Rectal smooth muscle tissue (tissue), 1 donor: ENCODE results near the gene TSPAN15.

Source experiments
- H3K27ac ChIP-seq: one replicate; pipeline ENCODE4 v1.7.0; 2013; ENCODE audit warnings: low read depth, low read length, inconsistent platforms
- H3K27me3 ChIP-seq: one replicate; pipeline ENCODE4 v1.7.0; 2013; ENCODE audit warnings: low read length; ENCODE audit not compliant: control insufficient read depth, insufficient read depth
- H3K36me3 ChIP-seq: one replicate; pipeline ENCODE4 v1.7.0; 2013; ENCODE audit warnings: low read length; ENCODE audit not compliant: control insufficient read depth, insufficient read depth
- H3K4me1 ChIP-seq: one replicate; pipeline ENCODE4 v1.7.0; 2013; ENCODE audit warnings: low read length; ENCODE audit not compliant: control insufficient read depth, insufficient read depth
- H3K4me3 ChIP-seq: one replicate; pipeline ENCODE4 v1.7.0; 2013; ENCODE audit warnings: low read length
- H3K9ac ChIP-seq: one replicate; pipeline ENCODE4 v1.7.0; 2013; ENCODE audit warnings: low read length

Gene TSPAN15

DNA sequence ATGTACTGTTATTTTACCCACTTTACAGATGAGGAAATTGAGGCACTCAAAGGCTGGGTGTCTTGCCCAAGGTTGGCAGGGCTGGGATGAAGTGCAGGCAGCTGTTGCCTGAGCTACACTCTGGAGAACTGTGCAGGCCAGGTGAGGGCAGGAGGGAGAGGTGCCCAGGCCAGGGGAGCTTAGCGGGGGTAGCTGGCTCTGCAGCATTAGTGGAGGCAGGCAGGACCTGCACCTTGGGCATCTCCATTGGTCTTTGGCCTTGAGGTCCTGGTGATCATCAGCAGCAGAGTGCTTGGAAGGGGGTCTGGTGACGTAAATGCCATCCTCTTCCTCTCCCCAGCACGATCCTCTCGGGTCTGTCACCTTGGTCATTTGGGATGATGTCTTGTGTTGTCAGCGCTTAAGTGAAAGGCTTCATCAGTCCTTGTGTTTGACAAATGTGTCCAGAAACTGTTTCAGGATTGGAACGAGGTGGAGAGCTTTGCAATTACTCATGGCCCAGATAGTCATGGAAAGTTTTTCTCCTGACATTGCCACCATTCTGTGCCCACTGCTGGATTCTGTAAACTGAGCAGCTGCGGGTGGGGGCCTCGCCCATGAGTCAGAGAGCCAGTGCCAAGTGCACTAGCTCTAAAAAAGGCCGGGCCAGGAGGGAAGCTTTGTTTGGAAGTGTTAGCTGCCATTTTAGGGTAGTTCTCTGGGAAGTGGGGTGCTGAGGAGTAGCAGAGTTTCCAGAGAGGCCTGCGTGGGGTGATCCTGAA lies 47.6 kb downstream of the TSPAN15 start:
- Histone ChIP-seq H3K9ac (no peak overlapping the region), H3K4me3 (no peak overlapping the region), H3K27me3 (no peaks in the 10 kb centered on the region), H3K27ac (peak overlapping the region; percentile 84), H3K36me3 (peaks cover 4% of the 10 kb centered on the region), H3K4me1 (peaks cover 38% of the 10 kb centered on the region)

- H3K36me3 ChIP-seq = peaks cover 4% of the 10 kb centered on the region
- H3K4me3 ChIP-seq = no peak overlapping the region
- peaks cover 31% of the 10 kb centered on the region for H3K4me1 ChIP-seq
- no peaks in the 10 kb centered on the region for H3K27me3 ChIP-seq
- peak overlapping the region; percentile 84 for H3K27ac ChIP-seq
- no peak overlapping the region for H3K9ac ChIP-seq
Observed at GRCh38 chr10:69499726-69500689, 48.7 kb downstream of the TSPAN15 start.

DNA sequence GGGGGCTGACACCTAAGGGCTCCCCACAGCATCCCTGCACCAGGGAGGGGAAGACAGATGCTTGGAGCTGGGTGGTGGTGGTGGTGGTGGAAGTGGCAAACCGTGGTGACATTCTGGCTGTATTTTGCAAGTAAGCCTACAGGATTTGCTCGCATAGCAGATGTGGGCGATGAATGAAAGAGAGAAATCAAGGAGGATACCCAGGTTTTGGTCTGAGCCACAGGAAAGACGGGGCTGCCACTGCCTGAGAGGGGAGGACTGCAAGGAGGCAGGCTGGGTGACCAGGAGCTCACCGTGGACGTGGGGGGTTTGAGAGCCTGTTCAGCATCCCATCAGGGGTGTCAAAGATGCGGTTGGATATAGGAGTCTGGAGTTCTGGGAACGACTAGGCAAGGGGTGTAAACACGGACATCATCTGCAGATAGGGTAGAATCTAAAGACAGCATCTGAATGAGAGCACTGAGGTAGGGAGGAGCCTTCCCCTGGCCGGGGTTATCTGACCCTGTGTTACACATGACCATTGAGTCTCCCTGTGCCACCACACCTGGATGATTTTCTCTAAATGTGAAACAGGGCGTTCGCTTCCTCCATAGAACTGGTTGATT lies 49.7 kb downstream of the TSPAN15 start:
- no peaks in the 10 kb centered on the region for H3K27me3 ChIP-seq
- peaks cover 28% of the 10 kb centered on the region for H3K4me1 ChIP-seq
- H3K27ac ChIP-seq = peak overlapping the region; percentile 17
- no peaks in the 10 kb centered on the region for H3K36me3 ChIP-seq
- H3K9ac ChIP-seq = no peak overlapping the region
- no peak overlapping the region for H3K4me3 ChIP-seq

- Histone ChIP-seq H3K9ac (no peak overlapping the region), H3K4me1 (peaks cover 28% of the 10 kb centered on the region), H3K4me3 (no peak overlapping the region), H3K27me3 (no peaks in the 10 kb centered on the region), H3K27ac (no peak overlapping the region), H3K36me3 (no peaks in the 10 kb centered on the region)
Observed at GRCh38 chr10:69501657-69502056, 50.4 kb downstream of the TSPAN15 start.

DNA sequence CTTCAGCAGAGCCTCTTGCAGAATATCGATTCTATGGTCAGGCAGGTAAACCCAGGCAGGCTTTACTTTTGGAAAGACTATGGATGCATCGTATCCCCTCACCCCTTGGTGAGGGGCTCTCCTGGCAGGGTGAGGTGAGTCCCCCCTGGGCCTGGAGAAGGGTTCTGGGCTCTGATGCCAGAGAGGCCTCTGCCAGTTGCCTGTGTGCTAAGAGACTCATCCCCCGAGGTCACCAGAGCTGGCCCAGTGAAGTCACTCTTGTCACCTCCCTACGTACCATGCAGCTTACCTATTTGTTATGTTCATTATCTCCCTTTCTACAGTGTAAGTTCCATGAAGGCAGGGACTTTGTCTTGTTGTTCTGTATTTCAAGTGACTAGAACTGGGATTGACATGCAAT lies 51.3 kb downstream of the TSPAN15 start:
- H3K36me3 ChIP-seq = no peaks in the 10 kb centered on the region
- H3K4me1 ChIP-seq = peaks cover 27% of the 10 kb centered on the region
- H3K27me3 ChIP-seq = no peaks in the 10 kb centered on the region
- no peak overlapping the region for H3K4me3 ChIP-seq
- H3K9ac ChIP-seq = no peak overlapping the region
- H3K27ac ChIP-seq = no peak overlapping the region

DNA sequence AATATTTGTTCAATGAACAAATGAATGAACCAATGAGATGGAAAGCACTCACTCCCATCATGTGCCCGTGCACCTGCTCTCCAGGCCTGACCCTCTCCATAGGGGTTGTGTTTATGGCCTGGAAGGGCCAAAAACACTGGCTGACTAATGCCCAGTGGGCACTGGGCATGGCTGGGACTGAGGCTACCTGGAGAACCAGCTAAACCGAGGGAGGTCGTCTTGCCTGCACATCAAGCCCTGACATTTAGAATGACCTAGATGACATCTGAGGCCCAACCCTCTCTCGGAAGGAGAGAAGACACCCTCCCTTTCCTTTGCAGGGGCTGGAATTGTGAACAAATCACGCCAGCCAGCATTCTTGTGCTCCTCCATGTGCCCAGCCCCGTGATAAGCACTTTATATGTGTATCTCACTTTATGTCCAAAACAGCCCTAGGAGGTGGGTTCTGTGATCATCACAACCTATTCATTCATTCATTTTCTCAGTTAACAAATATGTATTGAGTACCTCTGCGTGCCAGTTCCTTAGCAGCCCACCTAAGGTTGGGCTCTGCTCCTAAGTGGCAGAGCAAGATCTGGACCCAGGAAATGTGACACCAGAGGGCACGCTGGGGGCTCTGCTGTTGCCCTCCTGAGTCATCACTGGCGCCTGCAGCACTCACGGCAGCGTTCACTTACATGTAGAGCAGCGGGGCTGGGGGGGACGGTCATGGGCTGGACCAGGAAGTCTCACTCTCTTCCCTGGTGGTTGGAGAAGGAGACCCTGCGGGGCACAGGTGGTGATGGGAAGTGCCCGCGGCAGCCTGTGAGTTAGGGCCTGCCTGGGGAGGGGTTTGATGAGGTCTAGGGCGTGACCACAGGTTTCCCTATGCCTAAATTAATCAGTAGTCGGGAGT lies 52.0 kb downstream of the TSPAN15 start:
- Histone ChIP-seq H3K4me1 (peaks cover 22% of the 10 kb centered on the region), H3K27me3 (no peaks in the 10 kb centered on the region), H3K9ac (no peak overlapping the region), H3K27ac (peak overlapping the region; percentile 10), H3K36me3 (no peaks in the 10 kb centered on the region), H3K4me3 (no peak overlapping the region)

- no peaks in the 10 kb centered on the region for H3K36me3 ChIP-seq
- H3K9ac ChIP-seq = no peak overlapping the region
- peaks cover 18% of the 10 kb centered on the region for H3K4me1 ChIP-seq
- H3K4me3 ChIP-seq = no peak overlapping the region
- H3K27me3 ChIP-seq = no peaks in the 10 kb centered on the region
- peak overlapping the region; percentile 10 for H3K27ac ChIP-seq
Observed at GRCh38 chr10:69503896-69504265, 52.6 kb downstream of the TSPAN15 start.

GRCh38 chr10:69504576-69505250 lies 53.4 kb downstream of the TSPAN15 start:
- Histone ChIP-seq H3K27me3 (no peaks in the 10 kb centered on the region), H3K36me3 (no peaks in the 10 kb centered on the region), H3K4me3 (no peak overlapping the region), H3K9ac (no peak overlapping the region), H3K4me1 (peaks cover 9% of the 10 kb centered on the region), H3K27ac (no peak overlapping the region)

- no peaks in the 10 kb centered on the region for H3K27me3 ChIP-seq
- H3K9ac ChIP-seq = no peak overlapping the region
- H3K4me1 ChIP-seq = peaks cover 5% of the 10 kb centered on the region
- no peaks in the 10 kb centered on the region for H3K36me3 ChIP-seq
- no peak overlapping the region for H3K4me3 ChIP-seq
- peak overlapping the region; percentile 45 for H3K27ac ChIP-seq
Observed at GRCh38 chr10:69505636-69506318, 54.5 kb downstream of the TSPAN15 start.

DNA sequence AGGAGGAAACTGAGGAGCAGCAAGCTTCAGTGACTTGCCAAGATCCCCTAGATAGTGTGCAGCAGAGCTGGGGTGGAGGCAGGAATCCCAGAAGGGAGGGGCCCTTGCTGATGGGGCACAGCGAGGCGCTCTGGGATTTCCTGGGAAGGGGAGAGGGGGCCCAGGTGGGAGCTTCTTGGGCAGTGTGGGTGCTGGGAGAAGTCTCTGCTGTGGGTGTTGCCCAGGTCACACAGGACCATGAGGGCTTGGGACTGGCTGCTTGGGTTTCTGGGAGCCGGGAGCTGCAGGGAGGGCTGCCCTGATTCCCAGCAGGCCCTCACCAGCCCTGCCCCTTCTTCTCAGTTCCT lies 55.2 kb downstream of the TSPAN15 start:
- H3K27me3 ChIP-seq = no peaks in the 10 kb centered on the region
- H3K36me3 ChIP-seq = no peaks in the 10 kb centered on the region
- peaks cover 5% of the 10 kb centered on the region for H3K4me1 ChIP-seq
- H3K9ac ChIP-seq = no peak overlapping the region
- no peak overlapping the region for H3K4me3 ChIP-seq
- H3K27ac ChIP-seq = peak overlapping the region; percentile 45
